ENCODE results near the gene SCN2B. TPM values are rescaled to one million over a fixed set of nuclear protein-coding genes. Genes with fewer than 3 reads are reported as not detected.

SCN2B gene
- polyA plus RNA-seq, 2 donors, result 0.06 to 0.19 TPM

DNA sequence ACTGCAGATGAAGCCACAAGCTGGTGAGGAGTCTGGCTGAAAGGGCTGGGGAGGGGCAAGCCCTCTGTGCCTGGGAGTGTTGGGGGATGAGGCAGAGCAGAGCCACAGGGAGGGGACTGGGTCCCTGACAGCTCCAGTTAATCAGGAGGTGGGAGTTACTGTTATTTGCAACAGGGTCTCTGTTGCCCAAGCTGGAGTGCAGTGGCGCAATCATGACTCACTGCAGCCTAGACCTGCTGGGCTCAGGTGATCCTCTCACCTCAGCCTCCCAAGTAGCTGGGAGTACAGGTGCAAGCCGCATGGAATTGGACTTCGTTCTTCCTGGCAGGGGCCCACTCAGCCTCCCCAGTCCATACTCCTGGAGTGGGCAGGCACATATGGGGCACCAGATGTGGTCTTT lies 7.7 kb downstream of the SCN2B start:
- H3K4me1 ChIP-seq (ENCODE audit: control insufficient read depth in 2 of 2, insufficient read depth in 2 of 2, low read length in 1 of 2), result peaks cover 0 to 3% of the 10 kb centered on the region in 2 donors
- WGBS, 2 donors, result 78 to 82% methylated on average over 3 of the region's 3 CpGs
- no peaks in the 10 kb centered on the region for H3K27me3 ChIP-seq (ENCODE audit: control insufficient read depth in 1 of 2, insufficient read depth in 2 of 2, low read length in 2 of 2)
- H3K9me3 ChIP-seq (ENCODE audit: control insufficient read depth in 2 of 2, insufficient read depth in 1 of 2, low read depth in 1 of 2, low read length in 1 of 2), result no peaks in the 10 kb centered on the region
- no peak overlapping the region for H3K27ac ChIP-seq (ENCODE audit: low read depth in 2 of 2, low read length in 1 of 2)
- no peaks in the 10 kb centered on the region for H3K36me3 ChIP-seq (ENCODE audit: control insufficient read depth in 2 of 2, insufficient read depth in 2 of 2, low read length in 1 of 2)
- no peak overlapping the region for H3K4me3 ChIP-seq (ENCODE audit: low read depth in 1 of 2, low read length in 2 of 2)

DNA sequence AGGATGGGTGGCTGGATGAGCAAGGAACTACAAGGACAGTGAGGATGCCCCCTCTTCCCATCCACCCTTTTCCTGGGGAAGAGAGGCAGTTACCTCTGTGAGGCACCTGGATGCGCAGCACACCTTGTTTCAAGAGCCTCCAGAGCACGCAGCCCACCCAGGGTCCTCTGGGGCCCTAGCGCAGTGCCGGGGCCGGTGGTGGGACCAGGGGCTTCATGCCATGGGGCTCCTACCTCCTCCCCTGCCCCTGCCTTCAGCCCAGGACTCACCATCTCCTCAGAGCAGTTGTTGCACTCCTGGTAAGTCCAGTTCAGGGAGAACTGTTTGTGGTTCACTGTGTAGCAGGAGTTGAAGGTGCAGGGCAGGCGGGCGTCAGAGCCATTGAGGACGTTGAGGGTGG lies 8.1 kb downstream of the SCN2B start:
- Histone ChIP-seq H3K4me1 (ENCODE audit: control insufficient read depth in 2 of 2, insufficient read depth in 2 of 2, low read length in 1 of 2) (peaks cover 0 to 3% of the 10 kb centered on the region in 2 donors), H3K36me3 (ENCODE audit: control insufficient read depth in 2 of 2, insufficient read depth in 2 of 2, low read length in 1 of 2) (no peaks in the 10 kb centered on the region), H3K9me3 (ENCODE audit: control insufficient read depth in 2 of 2, insufficient read depth in 1 of 2, low read depth in 1 of 2, low read length in 1 of 2) (no peaks in the 10 kb centered on the region), H3K27me3 (ENCODE audit: control insufficient read depth in 1 of 2, insufficient read depth in 2 of 2, low read length in 2 of 2) (no peaks in the 10 kb centered on the region), H3K27ac (ENCODE audit: low read depth in 2 of 2, low read length in 1 of 2) (no peak overlapping the region), H3K4me3 (ENCODE audit: low read depth in 1 of 2, low read length in 2 of 2) (no peak overlapping the region)
- WGBS, 2 donors, result 91 to 93% methylated on average over 8 of the region's 8 CpGs

DNA sequence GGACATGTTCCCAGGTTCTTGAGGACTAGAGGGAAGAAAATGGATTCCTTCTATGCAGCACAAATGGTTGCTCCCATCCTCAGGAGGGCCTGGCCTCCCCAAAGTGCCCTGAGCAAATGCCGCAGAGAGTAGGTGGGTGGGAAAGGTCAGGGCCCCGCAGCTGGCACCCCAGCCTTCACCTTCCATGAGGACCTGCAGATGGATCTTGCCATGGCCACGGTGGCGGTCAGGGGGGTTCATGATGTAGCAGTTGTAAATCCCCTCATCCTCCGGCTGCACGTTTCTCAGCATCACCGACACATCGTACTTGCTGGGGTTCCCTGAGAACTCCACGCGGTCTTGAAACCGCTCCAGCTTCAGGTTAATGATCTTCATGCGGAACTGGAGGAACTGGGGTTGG lies 8.5 kb downstream of the SCN2B start:
- no peaks in the 10 kb centered on the region for H3K36me3 ChIP-seq (ENCODE audit: control insufficient read depth in 2 of 2, insufficient read depth in 2 of 2, low read length in 1 of 2)
- 85 to 92% methylated on average over 12 of the region's 12 CpGs for WGBS, 2 donors
- H3K4me3 ChIP-seq (ENCODE audit: low read depth in 1 of 2, low read length in 2 of 2), result no peak overlapping the region
- H3K9me3 ChIP-seq (ENCODE audit: control insufficient read depth in 2 of 2, insufficient read depth in 1 of 2, low read depth in 1 of 2, low read length in 1 of 2), result no peaks in the 10 kb centered on the region
- no peaks in the 10 kb centered on the region for H3K27me3 ChIP-seq (ENCODE audit: control insufficient read depth in 1 of 2, insufficient read depth in 2 of 2, low read length in 2 of 2)
- H3K27ac ChIP-seq (ENCODE audit: low read depth in 2 of 2, low read length in 1 of 2), result no peak overlapping the region
- H3K4me1 ChIP-seq (ENCODE audit: control insufficient read depth in 2 of 2, insufficient read depth in 2 of 2, low read length in 1 of 2), result peaks cover 0 to 3% of the 10 kb centered on the region in 2 donors

DNA sequence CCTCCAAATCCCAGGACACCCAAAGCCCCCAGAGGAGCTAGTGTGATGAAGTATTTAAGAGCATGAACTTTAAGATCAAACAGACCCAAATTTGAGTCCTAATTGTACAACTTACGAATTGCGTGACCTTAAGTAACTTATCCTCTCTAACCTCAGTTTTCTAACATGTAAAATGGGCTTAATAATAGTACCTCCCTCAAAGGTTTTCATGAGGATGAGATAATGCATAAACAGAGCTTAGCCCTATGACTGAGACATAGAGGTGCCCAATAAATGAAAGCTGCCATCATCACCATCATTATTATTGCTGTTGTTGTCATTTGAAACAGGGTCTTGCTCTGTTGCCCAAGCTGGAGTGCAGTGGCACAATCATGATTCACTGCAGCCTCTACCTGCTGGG lies 9.2 kb downstream of the SCN2B start:
- WGBS, 2 donors, result 93 to 96% methylated on average over 2 of the region's 2 CpGs
- no peaks in the 10 kb centered on the region for H3K36me3 ChIP-seq (ENCODE audit: control insufficient read depth in 2 of 2, insufficient read depth in 2 of 2, low read length in 1 of 2)

DNA sequence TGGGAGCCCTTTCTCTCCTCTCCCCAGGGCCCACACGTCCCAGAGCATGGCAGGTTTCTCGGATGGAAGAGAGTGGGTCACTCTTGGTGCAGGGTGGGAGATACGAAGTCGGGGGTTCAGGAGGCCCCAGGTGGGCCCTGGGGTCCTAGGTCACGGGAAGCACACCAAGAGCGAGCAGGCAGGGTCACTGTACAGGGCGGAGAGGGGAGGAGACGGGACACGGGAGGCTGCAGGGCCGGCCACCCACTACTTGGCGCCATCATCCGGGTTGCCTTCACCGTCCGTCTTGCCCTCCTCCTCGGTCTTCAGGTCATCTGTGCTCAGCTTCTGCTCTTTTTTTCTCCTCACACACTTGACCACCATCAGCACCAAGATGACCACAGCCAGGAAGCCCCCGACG lies 9.8 kb downstream of the SCN2B start:
- Histone ChIP-seq H3K4me1 (ENCODE audit: control insufficient read depth in 2 of 2, insufficient read depth in 2 of 2, low read length in 1 of 2) (peaks cover 0 to 3% of the 10 kb centered on the region in 2 donors), H3K27ac (ENCODE audit: low read depth in 2 of 2, low read length in 1 of 2) (no peak overlapping the region), H3K4me3 (ENCODE audit: low read depth in 1 of 2, low read length in 2 of 2) (no peak overlapping the region), H3K36me3 (ENCODE audit: control insufficient read depth in 2 of 2, insufficient read depth in 2 of 2, low read length in 1 of 2) (no peaks in the 10 kb centered on the region), H3K9me3 (ENCODE audit: control insufficient read depth in 2 of 2, insufficient read depth in 1 of 2, low read depth in 1 of 2, low read length in 1 of 2) (no peaks in the 10 kb centered on the region), H3K27me3 (ENCODE audit: control insufficient read depth in 1 of 2, insufficient read depth in 2 of 2, low read length in 2 of 2) (no peaks in the 10 kb centered on the region)
- WGBS, 2 donors, result 83 to 91% methylated on average over 17 of the region's 17 CpGs

More for the DNA sequence above, 9.2 kb downstream of the SCN2B start:
- H3K9me3 ChIP-seq (ENCODE audit: control insufficient read depth in 2 of 2, insufficient read depth in 1 of 2, low read depth in 1 of 2, low read length in 1 of 2), result no peaks in the 10 kb centered on the region
- no peak overlapping the region for H3K4me3 ChIP-seq (ENCODE audit: low read depth in 1 of 2, low read length in 2 of 2)
- no peaks in the 10 kb centered on the region for H3K27me3 ChIP-seq (ENCODE audit: control insufficient read depth in 1 of 2, insufficient read depth in 2 of 2, low read length in 2 of 2)
- no peak overlapping the region for H3K27ac ChIP-seq (ENCODE audit: low read depth in 2 of 2, low read length in 1 of 2)
- H3K4me1 ChIP-seq (ENCODE audit: control insufficient read depth in 2 of 2, insufficient read depth in 2 of 2, low read length in 1 of 2), result peaks cover 0 to 3% of the 10 kb centered on the region in 2 donors

DNA sequence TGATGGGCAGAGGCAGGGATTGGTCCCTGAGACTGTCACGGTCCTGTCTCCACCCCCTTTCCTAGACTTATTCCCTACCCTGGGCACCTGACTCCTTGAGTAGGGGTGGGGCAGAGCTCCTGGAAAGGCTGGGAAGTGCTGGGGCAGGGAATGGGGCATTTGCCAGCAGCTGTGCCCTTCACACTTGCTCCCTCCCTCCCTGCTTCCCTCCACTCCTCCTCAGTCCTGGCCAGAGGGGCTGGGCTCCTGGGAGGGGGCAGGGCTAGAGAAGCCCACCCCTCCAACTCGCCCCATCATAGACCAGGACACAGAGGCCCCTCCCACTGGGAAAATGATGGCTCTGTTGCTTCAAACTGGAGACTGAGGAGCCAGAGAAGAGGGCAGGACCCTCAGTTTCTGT lies 11.6 kb downstream of the SCN2B start:
- Histone ChIP-seq H3K4me1 (ENCODE audit: control insufficient read depth in 2 of 2, insufficient read depth in 2 of 2, low read length in 1 of 2) (no peaks in the 10 kb centered on the region), H3K36me3 (ENCODE audit: control insufficient read depth in 2 of 2, insufficient read depth in 2 of 2, low read length in 1 of 2) (no peaks in the 10 kb centered on the region), H3K4me3 (ENCODE audit: low read depth in 1 of 2, low read length in 2 of 2) (no peak overlapping the region), H3K9me3 (ENCODE audit: control insufficient read depth in 2 of 2, insufficient read depth in 1 of 2, low read depth in 1 of 2, low read length in 1 of 2) (no peaks in the 10 kb centered on the region), H3K27ac (ENCODE audit: low read depth in 2 of 2, low read length in 1 of 2) (no peak overlapping the region), H3K27me3 (ENCODE audit: control insufficient read depth in 1 of 2, insufficient read depth in 2 of 2, low read length in 2 of 2) (no peaks in the 10 kb centered on the region)
- WGBS, 2 donors, result 58 to 71% methylated on average over 2 of the region's 2 CpGs

DNA sequence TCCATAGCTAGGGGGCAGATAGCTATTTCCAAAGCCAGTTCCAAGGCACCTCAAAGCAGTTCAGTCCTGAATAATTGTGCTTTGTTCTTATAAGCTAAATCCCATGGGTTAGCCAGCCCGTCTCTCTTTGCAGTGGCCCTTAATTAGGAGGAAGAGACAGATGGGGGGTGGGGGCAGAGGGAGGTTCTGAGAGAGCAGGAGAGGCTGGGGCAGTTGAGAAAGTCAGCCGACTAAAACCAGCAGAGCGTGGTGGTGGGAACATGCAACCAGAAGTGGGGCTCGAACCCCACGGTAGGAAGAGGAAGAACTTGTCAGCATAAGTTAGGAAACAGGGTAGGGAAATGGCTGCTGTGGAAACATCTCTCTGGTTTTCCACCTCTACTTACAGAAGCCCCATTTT lies 12.9 kb downstream of the SCN2B start:
- no peaks in the 10 kb centered on the region for H3K9me3 ChIP-seq (ENCODE audit: control insufficient read depth in 2 of 2, insufficient read depth in 1 of 2, low read depth in 1 of 2, low read length in 1 of 2)
- no peak overlapping the region for H3K27ac ChIP-seq (ENCODE audit: low read depth in 2 of 2, low read length in 1 of 2)
- H3K36me3 ChIP-seq (ENCODE audit: control insufficient read depth in 2 of 2, insufficient read depth in 2 of 2, low read length in 1 of 2), result no peaks in the 10 kb centered on the region
- H3K4me3 ChIP-seq (ENCODE audit: low read depth in 1 of 2, low read length in 2 of 2), result no peak overlapping the region
- H3K27me3 ChIP-seq (ENCODE audit: control insufficient read depth in 1 of 2, insufficient read depth in 2 of 2, low read length in 2 of 2), result no peaks in the 10 kb centered on the region
- H3K4me1 ChIP-seq (ENCODE audit: control insufficient read depth in 2 of 2, insufficient read depth in 2 of 2, low read length in 1 of 2), result no peaks in the 10 kb centered on the region
- WGBS, 2 donors, result 66 to 81% methylated on average over 5 of the region's 5 CpGs

DNA sequence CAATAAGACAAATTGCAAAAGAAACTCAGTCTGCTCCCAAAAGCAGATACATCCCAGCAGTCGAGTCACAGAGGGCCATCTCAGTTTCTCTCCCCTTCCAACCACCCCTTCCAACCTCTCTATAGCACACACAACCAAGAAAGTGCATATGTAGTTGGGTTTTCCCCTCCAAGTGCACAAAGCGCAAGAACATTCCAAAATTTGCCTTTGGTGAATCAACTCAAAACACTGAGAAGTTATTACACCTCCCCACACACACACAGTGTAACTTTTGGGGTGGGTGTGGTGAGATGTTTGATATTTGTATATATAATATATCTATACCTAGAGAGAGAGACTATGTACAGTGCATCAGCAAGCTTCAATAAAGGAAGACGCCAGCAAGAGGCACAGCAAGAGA lies 13.6 kb downstream of the SCN2B start:
- 77 to 79% methylated on average over 3 of the region's 3 CpGs for WGBS, 2 donors
- H3K9me3 ChIP-seq (ENCODE audit: control insufficient read depth in 2 of 2, insufficient read depth in 1 of 2, low read depth in 1 of 2, low read length in 1 of 2), result no peaks in the 10 kb centered on the region
- no peaks in the 10 kb centered on the region for H3K36me3 ChIP-seq (ENCODE audit: control insufficient read depth in 2 of 2, insufficient read depth in 2 of 2, low read length in 1 of 2)
- H3K4me1 ChIP-seq (ENCODE audit: control insufficient read depth in 2 of 2, insufficient read depth in 2 of 2, low read length in 1 of 2), result no peaks in the 10 kb centered on the region
- no peak overlapping the region for H3K4me3 ChIP-seq (ENCODE audit: low read depth in 1 of 2, low read length in 2 of 2)
- H3K27me3 ChIP-seq (ENCODE audit: control insufficient read depth in 1 of 2, insufficient read depth in 2 of 2, low read length in 2 of 2), result no peaks in the 10 kb centered on the region
- H3K27ac ChIP-seq (ENCODE audit: low read depth in 2 of 2, low read length in 1 of 2), result no peak overlapping the region

DNA sequence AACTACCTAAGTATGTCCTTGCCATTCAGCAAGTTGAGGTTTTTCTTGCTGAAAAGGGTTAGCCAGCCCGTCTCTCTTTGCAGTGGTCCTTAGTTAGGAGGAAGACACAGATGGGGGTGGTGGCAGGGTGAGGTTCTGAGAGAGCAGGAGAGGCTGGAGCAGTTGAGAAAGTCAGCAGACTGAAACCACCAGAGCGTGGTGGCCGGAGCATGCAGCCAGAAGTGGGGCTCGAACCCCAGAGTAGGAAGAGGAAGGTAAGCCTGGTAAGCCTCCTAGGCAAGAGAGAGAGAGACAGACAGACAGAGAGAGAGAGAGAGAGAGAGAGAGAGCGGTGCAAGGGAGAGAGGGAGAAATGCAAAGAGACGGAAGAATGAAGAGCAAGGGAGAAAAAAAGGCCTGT lies 14.7 kb downstream of the SCN2B start:
- H3K36me3 ChIP-seq (ENCODE audit: control insufficient read depth in 2 of 2, insufficient read depth in 2 of 2, low read length in 1 of 2), result no peaks in the 10 kb centered on the region
- H3K9me3 ChIP-seq (ENCODE audit: control insufficient read depth in 2 of 2, insufficient read depth in 1 of 2, low read depth in 1 of 2, low read length in 1 of 2), result no peaks in the 10 kb centered on the region
- no peak overlapping the region for H3K4me3 ChIP-seq (ENCODE audit: low read depth in 1 of 2, low read length in 2 of 2)
- no peak overlapping the region for H3K27ac ChIP-seq (ENCODE audit: low read depth in 2 of 2, low read length in 1 of 2)
- H3K27me3 ChIP-seq (ENCODE audit: control insufficient read depth in 1 of 2, insufficient read depth in 2 of 2, low read length in 2 of 2), result no peaks in the 10 kb centered on the region
- no peaks in the 10 kb centered on the region for H3K4me1 ChIP-seq (ENCODE audit: control insufficient read depth in 2 of 2, insufficient read depth in 2 of 2, low read length in 1 of 2)
- WGBS, 2 donors, result 71 to 80% methylated on average over 6 of the region's 6 CpGs

DNA sequence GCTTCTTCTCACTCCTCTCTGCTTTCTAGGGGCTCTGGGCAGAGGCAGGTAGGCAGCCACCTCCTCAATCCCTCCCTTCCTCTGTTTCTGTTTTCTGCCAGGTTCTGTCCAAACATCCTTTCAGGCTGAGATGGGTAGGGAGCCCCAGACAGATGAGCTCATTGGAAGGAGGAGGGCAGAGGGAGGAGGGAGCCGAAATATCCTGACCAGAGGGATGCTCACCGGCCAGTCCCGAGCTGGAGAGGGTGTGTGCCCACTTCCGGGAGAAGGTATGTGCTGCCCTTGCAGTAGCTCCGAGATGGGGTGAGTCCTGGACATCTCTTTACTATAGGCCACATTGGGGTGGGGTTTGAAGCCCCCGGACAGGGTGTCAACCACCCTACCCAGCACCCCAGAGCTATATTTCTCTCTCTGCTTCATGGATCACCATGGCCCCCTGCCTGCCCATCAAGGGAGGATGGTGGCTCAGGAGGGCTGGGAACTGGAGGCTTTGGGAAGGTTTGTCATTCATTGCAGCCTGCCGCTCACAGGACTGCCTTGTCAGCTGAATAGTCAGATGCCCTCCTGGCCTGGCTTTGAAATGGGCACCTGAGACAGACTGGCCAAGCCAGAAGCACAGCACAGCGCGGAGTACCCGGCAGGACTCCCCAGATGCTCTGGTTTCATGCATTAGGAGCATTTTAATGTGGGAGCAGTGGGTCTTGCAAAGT lies 19.1 kb downstream of the SCN2B start:
- Histone ChIP-seq H3K27ac (ENCODE audit: low read depth in 2 of 2, low read length in 1 of 2) (no peak overlapping the region), H3K4me3 (ENCODE audit: low read depth in 1 of 2, low read length in 2 of 2) (no peak overlapping the region), H3K27me3 (ENCODE audit: control insufficient read depth in 1 of 2, insufficient read depth in 2 of 2, low read length in 2 of 2) (peaks cover 0 to 11% of the 10 kb centered on the region in 2 donors), H3K9me3 (ENCODE audit: control insufficient read depth in 2 of 2, insufficient read depth in 1 of 2, low read depth in 1 of 2, low read length in 1 of 2) (peaks cover 0 to 5% of the 10 kb centered on the region in 2 donors), H3K4me1 (ENCODE audit: control insufficient read depth in 2 of 2, insufficient read depth in 2 of 2, low read length in 1 of 2) (peaks cover 5 to 6% of the 10 kb centered on the region in 2 donors), H3K36me3 (ENCODE audit: control insufficient read depth in 2 of 2, insufficient read depth in 2 of 2, low read length in 1 of 2) (no peaks in the 10 kb centered on the region)
- WGBS, 2 donors, result 55 to 60% methylated on average over 10 of the region's 10 CpGs

All from esophagus (tissue), 2 donors.